CD4-positive, alpha-beta T cell treated with Interleukin-6 at 100 ng/mL for 8 hours (primary cell): Measurements from ENCODE around the gene IGSF11.
"Not testable (repeated sequence)": the region's sequence is repeated elsewhere in the genome, so short reads cannot be mapped to it uniquely, and the experiment has no call there.

ENCODE experiments used
- DNase-seq: peaks from one replicate; pipeline ENCODE4 v3.0.0-alpha.2; 2020; ENCODE audit warnings: mixed read lengths, low spot score

The IGSF11 gene

DNA sequence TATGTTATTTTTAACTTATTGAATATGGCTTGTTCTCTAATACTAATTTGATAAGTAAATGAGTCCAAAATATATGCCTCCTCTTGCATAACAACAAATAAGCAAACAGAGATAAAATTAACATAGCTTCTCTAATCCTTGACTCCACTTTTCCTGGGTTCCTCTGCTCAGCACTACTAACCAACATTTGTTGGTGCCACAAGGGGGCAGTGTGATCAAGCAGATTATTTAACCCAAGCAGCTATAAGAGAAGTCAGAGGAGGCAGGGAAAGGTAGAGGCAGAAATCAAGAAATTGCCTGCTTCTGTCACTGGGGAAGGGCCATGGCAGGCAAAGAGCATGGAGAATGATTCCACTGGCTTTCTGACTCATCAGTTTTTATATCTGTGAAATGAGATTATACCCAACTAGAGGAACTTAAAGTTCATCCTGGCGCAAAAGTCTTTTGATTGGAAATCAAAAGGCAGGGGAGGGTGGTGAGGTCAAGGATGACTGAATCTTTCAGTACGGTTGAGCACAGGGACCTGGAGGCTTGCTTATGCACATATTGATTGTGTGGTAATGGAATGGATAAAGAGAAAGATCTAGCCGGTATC is 152.2 kb downstream of the IGSF11 start:
- DNase-seq = peak; percentile 62

DNA sequence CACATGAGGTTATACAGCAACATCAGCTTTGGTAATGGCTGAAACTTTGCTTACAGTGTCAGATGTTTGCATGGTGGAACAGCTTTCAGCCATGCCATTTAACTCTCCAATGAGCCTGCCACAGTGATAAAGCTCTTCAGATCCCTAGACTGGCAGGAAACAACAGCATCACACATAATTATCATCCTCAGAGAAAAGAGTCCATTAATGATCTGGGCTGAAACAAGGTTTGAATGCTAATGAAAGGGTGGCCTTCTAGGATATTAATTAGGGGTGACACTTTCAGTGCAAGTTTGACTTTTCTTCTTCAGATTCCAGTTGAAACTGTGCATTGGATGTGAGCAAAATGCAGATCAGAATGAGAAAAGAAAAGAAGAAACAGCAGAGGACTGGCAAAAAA is 166.6 kb downstream of the IGSF11 start:
- no peak for DNase-seq

DNA sequence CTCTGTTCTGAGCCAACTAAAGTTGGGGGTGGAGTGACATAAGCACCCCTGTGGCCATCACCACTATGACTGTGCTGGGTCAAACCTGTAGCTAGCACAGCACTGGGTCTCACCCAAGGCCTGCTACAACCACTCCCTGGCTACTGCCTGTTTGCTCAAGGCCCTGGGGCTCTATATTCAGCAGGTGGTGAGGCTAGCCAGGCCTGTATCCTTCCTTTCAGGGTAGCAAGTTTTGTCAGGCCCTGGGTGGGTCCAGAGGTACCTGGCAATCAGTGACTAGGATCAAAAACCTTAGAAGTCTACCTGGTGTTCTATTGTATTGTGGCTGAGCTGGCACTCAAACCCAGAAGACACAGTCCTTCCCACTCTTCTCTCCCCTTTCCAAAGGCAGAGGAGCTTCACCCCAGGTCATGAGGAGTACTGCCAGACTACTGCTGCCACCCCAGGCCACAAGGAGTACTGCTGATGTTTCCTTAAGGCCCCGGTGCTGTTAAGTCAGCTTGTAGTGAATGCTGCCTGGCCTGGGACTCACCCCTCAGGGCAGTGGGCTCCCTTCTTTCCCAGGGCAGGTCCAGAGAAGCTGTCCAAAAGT is 170.8 kb downstream of the IGSF11 start:
- no peak for DNase-seq

DNA sequence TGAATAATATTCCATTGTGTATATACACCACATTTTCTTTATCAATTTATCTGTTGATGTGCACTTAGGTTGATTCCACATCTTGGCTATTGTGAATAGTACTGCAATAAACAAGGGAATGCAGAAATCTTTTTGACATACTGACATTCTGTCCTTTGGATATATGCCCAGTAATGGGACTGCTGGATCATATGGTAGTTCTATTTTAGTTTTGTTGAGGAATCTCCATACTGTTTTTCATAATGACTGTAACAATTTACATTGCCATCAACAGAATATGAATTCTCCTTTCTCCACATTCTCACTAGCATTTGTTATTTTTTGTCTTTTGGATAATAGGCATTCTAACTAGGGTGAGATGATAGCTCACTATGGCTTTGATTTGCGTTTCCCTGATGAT is 174.7 kb downstream of the IGSF11 start:
- DNase-seq = no peak

DNA sequence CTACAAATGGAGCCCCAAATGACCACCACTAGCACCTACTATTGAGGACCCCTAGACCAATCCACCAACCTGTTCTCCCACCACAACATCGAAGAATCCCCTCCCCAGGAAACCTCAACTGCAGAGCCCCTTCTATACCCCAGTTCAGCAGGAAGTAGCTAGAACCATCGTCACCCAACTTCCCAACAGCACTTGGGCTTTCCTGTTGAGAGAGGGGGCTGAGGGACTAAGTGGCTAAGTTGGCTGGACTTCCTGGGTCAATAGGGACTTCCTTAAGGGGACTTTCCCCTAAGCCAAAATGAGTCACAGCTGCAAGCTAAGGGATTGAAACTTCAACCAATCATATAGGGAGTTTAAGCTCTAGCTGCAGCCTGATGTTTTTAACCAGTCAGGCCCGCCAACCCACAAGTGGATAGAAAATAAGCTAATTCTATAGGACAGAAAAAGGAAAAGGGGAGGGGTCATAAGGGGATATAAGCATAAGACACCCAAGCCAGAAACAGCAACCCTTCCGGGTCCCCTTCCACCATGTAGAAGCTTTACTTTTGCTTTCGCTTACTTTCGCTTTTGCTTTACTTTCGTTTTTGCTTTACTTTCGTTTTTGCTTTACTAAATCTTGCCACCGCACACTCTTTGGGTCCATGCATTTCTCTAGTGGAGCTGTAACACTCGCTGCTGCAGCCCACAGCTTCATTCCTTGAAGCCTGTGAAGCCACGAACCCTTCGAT is 183.0 kb downstream of the IGSF11 start:
- not testable (repeated sequence) for DNase-seq

DNA sequence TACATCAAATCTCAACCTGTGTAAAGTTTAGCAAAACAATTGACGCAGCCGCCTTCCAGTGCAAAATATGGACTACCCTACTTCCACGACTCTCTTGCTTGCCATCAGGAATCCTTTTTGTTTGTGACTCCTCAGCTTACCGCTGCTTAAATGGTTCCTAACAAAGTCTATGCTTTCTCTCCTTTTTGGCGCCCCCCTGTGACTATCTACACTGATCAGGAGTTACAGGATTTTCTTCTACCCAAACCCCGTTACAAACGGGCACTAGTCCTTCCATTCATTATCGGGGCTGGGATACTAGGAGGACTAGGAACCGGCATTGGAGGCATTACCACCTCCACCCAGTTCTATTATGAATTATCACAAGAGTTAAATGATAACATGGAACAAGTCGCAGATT is 184.0 kb downstream of the IGSF11 start:
- DNase-seq = no peak
